Breast epithelium (tissue), 3 donors: Measurements from ENCODE around the gene EXO1.

Experiments used
- CTCF ChIP-seq, 3 donors: fragments of 450-650 bp; IDR thresholded peaks; one replicate each; pipeline ENCODE4 v1.5.1; 2016 to 2017; ENCODE audit warnings: antibody characterized with exemption in 3 of 3, mild to moderate bottlenecking in 3 of 3, moderate library complexity in 3 of 3
- POLR2A ChIP-seq: fragments of 450-650 bp; IDR thresholded peaks from one replicate; pipeline ENCODE4 v1.6.1; 2016; ENCODE audit warnings: antibody characterized with exemption, mild to moderate bottlenecking, moderate library complexity

DNA sequence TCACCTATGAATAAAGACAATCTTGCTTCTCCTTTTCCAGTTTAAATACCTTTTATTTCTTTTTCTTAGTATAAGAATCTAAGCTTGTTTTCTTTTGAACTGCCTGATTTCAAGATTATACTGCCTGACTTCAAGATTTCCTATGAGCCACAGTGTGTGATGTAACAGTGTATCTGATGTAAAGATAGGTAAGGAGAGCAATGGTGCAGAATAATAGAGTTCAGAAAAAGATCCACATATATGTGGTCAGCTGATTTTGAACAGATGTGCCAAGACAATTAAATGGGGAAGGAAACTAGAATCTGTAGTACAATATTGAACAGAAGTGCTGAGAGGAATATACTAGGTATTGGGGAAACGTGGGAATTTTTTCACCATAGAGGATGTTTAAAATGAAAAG, 21.0 kb downstream of the EXO1 start:
- no peak for TF ChIP-seq POLR2A
- no peak for TF ChIP-seq CTCF (IDR thresholded peaks at IDR 0.05)
